ENCODE results near the gene JARID2. TPM values are rescaled to one million over a fixed set of nuclear protein-coding genes. Genes with fewer than 3 reads are reported as not detected.

JARID2 gene
- total and polyA plus RNA-seq, 2 of the 13 experiments (the other 11 are each of a cell fraction or from before 2014, with no cell fraction given), result 7.5 to 10.3 TPM

- TF ChIP-seq SNAPC2 (CRISPR knock-in tag; IDR thresholded peaks at IDR 0.05), result no peak; the same call in 1 of the 2 replicates
- peak; percentile 62; the same call in 1 of the 2 replicates for TF ChIP-seq ATF5 (CRISPR knock-in tag; IDR thresholded peaks at IDR 0.05; ENCODE audit: low read depth)
- TF ChIP-seq PBX3 (CRISPR knock-in tag; IDR thresholded peaks at IDR 0.05; ENCODE audit: borderline replicate concordance), result 0 out of 2 replicates have a peak, but pooled peaks have one; percentile 5
- no peak for TF ChIP-seq ZUFSP (CRISPR knock-in tag; IDR thresholded peaks at IDR 0.05; ENCODE audit: borderline replicate concordance)
- TF ChIP-seq ARHGAP35 (CRISPR knock-in tag; IDR thresholded peaks at IDR 0.05; ENCODE audit: borderline replicate concordance), result peak; percentile 44
- peak; percentile 78; the same call in 1 of the 2 replicates for TF ChIP-seq CSRNP1 (CRISPR knock-in tag; IDR thresholded peaks at IDR 0.05)
- TF ChIP-seq E2F1 (CRISPR knock-in tag; IDR thresholded peaks at IDR 0.05), result no peak
- TF ChIP-seq NFRKB (IDR thresholded peaks at IDR 0.05), result no peak
- TF ChIP-seq HOMEZ (CRISPR knock-in tag; IDR thresholded peaks at IDR 0.05; ENCODE audit: low read depth), result no peak
- no peak for TF ChIP-seq PHB2 (IDR thresholded peaks at IDR 0.05; ENCODE audit: partially characterized antibody)
- TF ChIP-seq ZNF160 (CRISPR knock-in tag; IDR thresholded peaks at IDR 0.05), result 0 out of 2 replicates have a peak, but pooled peaks have one; percentile 20
- no peak for TF ChIP-seq SMARCC2 (IDR thresholded peaks at IDR 0.05)
- TF ChIP-seq ZNF430 (CRISPR knock-in tag; IDR thresholded peaks at IDR 0.05), result no peak; the same call in 1 of the 2 replicates
- TF ChIP-seq FUBP1 (CRISPR knock-in tag; IDR thresholded peaks at IDR 0.05; ENCODE audit: borderline replicate concordance), result no peak
- TF ChIP-seq HCFC1 (IDR thresholded peaks at IDR 0.05; ENCODE audit: low read depth, low read length), result no peak
- no peak for TF ChIP-seq MXI1 (IDR thresholded peaks at IDR 0.05; ENCODE audit: borderline replicate concordance, low read depth, low read length)
- 0 out of 2 replicates have a peak, but pooled peaks have one; percentile 36 for TF ChIP-seq DNMT1 (CRISPR knock-in tag; IDR thresholded peaks at IDR 0.05)
- no peak for TF ChIP-seq FOXA1 (IDR thresholded peaks at IDR 0.05)
- peak; percentile 89 for TF ChIP-seq FOXA1 (CRISPR knock-in tag; IDR thresholded peaks at IDR 0.05)
These were observed 1.1 kb upstream of the JARID2 start (continued) for GRCh38 chr6:15244620-15245360.

Data from HepG2 (cell line).